ENCODE results near the gene NVL.

The NVL gene

DNA sequence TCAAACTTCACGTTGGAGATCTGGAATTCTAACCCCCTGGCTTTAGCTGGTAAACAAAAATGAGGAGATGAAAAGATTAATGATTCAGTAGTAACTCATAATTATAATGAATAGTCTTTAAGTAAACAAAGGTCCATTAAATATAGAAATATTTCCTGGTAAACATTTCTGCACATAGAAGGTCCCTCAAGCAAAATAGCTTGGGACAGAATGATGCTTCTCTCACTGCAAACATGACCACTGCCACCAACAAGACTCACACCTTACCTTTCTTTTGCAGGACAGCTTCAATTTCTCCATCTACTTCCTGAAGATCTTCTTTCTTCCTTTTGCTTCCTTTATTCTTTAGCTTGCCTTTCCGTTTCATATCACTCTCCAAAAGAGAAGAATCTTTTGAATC lies 25.2 kb downstream of the NVL start:
- H2AK5ac ChIP-seq (ENCODE audit: low read depth, low read length), result no peak overlapping the region
- H3K27ac ChIP-seq (replicated peaks; ENCODE audit: low read length), result no peak overlapping the region
- H4K91ac ChIP-seq (ENCODE audit: low read depth, low read length, poor library complexity), result no peak overlapping the region
- no peak overlapping the region for H2BK5ac ChIP-seq (ENCODE audit: low read length)
- H3K36me3 ChIP-seq (replicated peaks in 1 of 2; ENCODE audit: control insufficient read depth in 2 of 2, insufficient read depth in 2 of 2, low read length in 2 of 2), result peaks cover 17 to 93% of the 10 kb centered on the region in 2 donors
- no peak overlapping the region for H2BK15ac ChIP-seq (ENCODE audit: low read length)
- H3K4me3 ChIP-seq (ENCODE audit: low read length in 2 of 2), result no peak overlapping the region
- no peak overlapping the region for H3K14ac ChIP-seq (ENCODE audit: low read length)
- H2AFZ ChIP-seq (ENCODE audit: low read length), result no peak overlapping the region
- H4K8ac ChIP-seq (ENCODE audit: low read depth, low read length), result no peak overlapping the region
- H3K27me3 ChIP-seq (ENCODE audit: control insufficient read depth in 3 of 3, insufficient read depth in 3 of 3, low read depth in 1 of 3, low read length in 3 of 3), result no peaks in the 10 kb centered on the region
- H3K9me3 ChIP-seq (replicated peaks in 1 of 2; ENCODE audit: control insufficient read depth in 2 of 2, insufficient read depth in 1 of 2, low read depth in 1 of 2, low read length in 2 of 2), result no peaks in the 10 kb centered on the region
- WGBS, 2 donors (ENCODE audit: extremely low coverage in 2 of 2, insufficient read length in 2 of 2, insufficient replicate concordance in 1 of 2), result no CpG with 5 or more reads among the region's 2 CpGs
- no peaks in the 10 kb centered on the region for H3K79me1 ChIP-seq (ENCODE audit: low read depth, low read length)
- no peak overlapping the region for H3K23ac ChIP-seq (ENCODE audit: low read depth, low read length, poor library complexity)
- no peaks in the 10 kb centered on the region for H3K4me1 ChIP-seq (ENCODE audit: control insufficient read depth in 2 of 2, insufficient read depth in 1 of 2, low read depth in 1 of 2, low read length in 2 of 2)
- no peak overlapping the region for H3K9ac ChIP-seq (ENCODE audit: low read depth, low read length, poor library complexity)
- no peak overlapping the region for H2BK120ac ChIP-seq (ENCODE audit: low read depth, low read length)
- H2BK12ac ChIP-seq (ENCODE audit: low read length), result no peak overlapping the region
- no peak for DNase-seq (ENCODE audit: low spot score)
- H3K4me2 ChIP-seq (ENCODE audit: insufficient read depth, low read length, poor library complexity, severe bottlenecking), result no peak overlapping the region
- no peak overlapping the region for H3K18ac ChIP-seq (ENCODE audit: low read length)
- no peak overlapping the region for H3K4ac ChIP-seq (ENCODE audit: low read length)

DNA sequence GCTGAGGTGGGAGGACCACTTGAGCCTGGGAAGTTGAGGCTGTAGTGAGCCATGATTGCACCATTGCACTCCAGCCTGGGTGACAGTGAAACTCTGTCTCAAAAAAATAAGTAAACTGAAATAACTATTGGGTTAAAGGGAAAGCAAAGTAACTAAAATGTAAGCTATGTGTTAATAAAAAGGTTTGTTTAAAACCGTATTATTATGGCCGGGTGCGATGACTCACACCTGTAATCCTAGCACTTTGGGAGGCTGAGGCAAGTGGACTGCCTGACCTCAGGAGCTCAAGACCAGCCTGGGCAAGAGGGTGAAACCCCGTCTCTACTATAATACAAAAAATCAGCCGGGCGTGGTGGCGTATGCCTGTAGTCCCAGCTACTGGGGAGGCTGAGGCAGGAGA lies 27.0 kb downstream of the NVL start:
- no peaks in the 10 kb centered on the region for H3K79me1 ChIP-seq (ENCODE audit: low read depth, low read length)
- H3K36me3 ChIP-seq (replicated peaks in 1 of 2; ENCODE audit: control insufficient read depth in 2 of 2, insufficient read depth in 2 of 2, low read length in 2 of 2), result peaks cover 24 to 98% of the 10 kb centered on the region in 2 donors
- H3K4me3 ChIP-seq (ENCODE audit: low read length in 2 of 2), result no peak overlapping the region
- no peak overlapping the region for H2BK15ac ChIP-seq (ENCODE audit: low read length)
- H3K9me3 ChIP-seq (replicated peaks in 1 of 2; ENCODE audit: control insufficient read depth in 2 of 2, insufficient read depth in 1 of 2, low read depth in 1 of 2, low read length in 2 of 2), result no peaks in the 10 kb centered on the region
- H4K8ac ChIP-seq (ENCODE audit: low read depth, low read length), result no peak overlapping the region
- no peak overlapping the region for H3K27ac ChIP-seq (replicated peaks; ENCODE audit: low read length)
- H3K4ac ChIP-seq (ENCODE audit: low read length), result no peak overlapping the region
- H2AK5ac ChIP-seq (ENCODE audit: low read depth, low read length), result no peak overlapping the region
- no peak overlapping the region for H3K18ac ChIP-seq (ENCODE audit: low read length)
- H3K4me2 ChIP-seq (ENCODE audit: insufficient read depth, low read length, poor library complexity, severe bottlenecking), result no peak overlapping the region
- H2BK12ac ChIP-seq (ENCODE audit: low read length), result no peak overlapping the region
- no peak overlapping the region for H4K91ac ChIP-seq (ENCODE audit: low read depth, low read length, poor library complexity)
- no peak overlapping the region for H2AFZ ChIP-seq (ENCODE audit: low read length)
- H2BK5ac ChIP-seq (ENCODE audit: low read length), result no peak overlapping the region
- H3K9ac ChIP-seq (ENCODE audit: low read depth, low read length, poor library complexity), result no peak overlapping the region
- WGBS, 2 donors (ENCODE audit: extremely low coverage in 2 of 2, insufficient read length in 2 of 2, insufficient replicate concordance in 1 of 2), result no CpG with 5 or more reads among the region's 7 CpGs
- no peak for DNase-seq (ENCODE audit: low spot score)
- no peaks in the 10 kb centered on the region for H3K27me3 ChIP-seq (ENCODE audit: control insufficient read depth in 3 of 3, insufficient read depth in 3 of 3, low read depth in 1 of 3, low read length in 3 of 3)
- H2BK120ac ChIP-seq (ENCODE audit: low read depth, low read length), result no peak overlapping the region
- no peak overlapping the region for H3K14ac ChIP-seq (ENCODE audit: low read length)
- H3K4me1 ChIP-seq (ENCODE audit: control insufficient read depth in 2 of 2, insufficient read depth in 1 of 2, low read depth in 1 of 2, low read length in 2 of 2), result no peaks in the 10 kb centered on the region
- no peak overlapping the region for H3K23ac ChIP-seq (ENCODE audit: low read depth, low read length, poor library complexity)

DNA sequence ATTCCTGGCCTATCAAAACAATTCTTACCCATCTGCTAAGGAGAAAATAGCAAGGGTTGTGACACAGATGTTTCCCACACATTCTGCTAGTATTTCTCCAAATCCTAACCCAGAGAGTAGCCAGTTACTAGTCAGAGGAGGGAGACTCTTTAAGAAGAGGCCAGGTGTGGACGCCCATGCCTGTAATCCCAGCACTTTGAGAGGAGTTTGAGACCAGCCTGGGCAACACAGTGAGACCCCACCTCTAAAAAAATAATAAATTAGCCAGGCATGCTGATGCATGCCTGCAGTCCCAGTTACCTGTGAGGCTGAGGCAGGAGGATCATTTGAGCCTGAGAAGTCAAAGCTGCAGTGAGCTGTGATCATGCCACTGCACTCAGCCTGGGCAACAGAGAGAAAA lies 28.6 kb downstream of the NVL start:
- Histone ChIP-seq H3K27ac (replicated peaks; ENCODE audit: low read length) (no peak overlapping the region), H2BK120ac (ENCODE audit: low read depth, low read length) (no peak overlapping the region), H2BK5ac (ENCODE audit: low read length) (no peak overlapping the region), H3K27me3 (ENCODE audit: control insufficient read depth in 3 of 3, insufficient read depth in 3 of 3, low read depth in 1 of 3, low read length in 3 of 3) (no peaks in the 10 kb centered on the region), H3K4ac (ENCODE audit: low read length) (no peak overlapping the region), H3K4me1 (ENCODE audit: control insufficient read depth in 2 of 2, insufficient read depth in 1 of 2, low read depth in 1 of 2, low read length in 2 of 2) (no peaks in the 10 kb centered on the region), H2AFZ (ENCODE audit: low read length) (no peak overlapping the region), H3K14ac (ENCODE audit: low read length) (no peak overlapping the region), H4K8ac (ENCODE audit: low read depth, low read length) (no peak overlapping the region), H2BK15ac (ENCODE audit: low read length) (no peak overlapping the region), H3K9ac (ENCODE audit: low read depth, low read length, poor library complexity) (no peak overlapping the region), H3K36me3 (replicated peaks in 1 of 2; ENCODE audit: control insufficient read depth in 2 of 2, insufficient read depth in 2 of 2, low read length in 2 of 2) (peaks cover 23 to 98% of the 10 kb centered on the region in 2 donors), H3K18ac (ENCODE audit: low read length) (no peak overlapping the region), H3K23ac (ENCODE audit: low read depth, low read length, poor library complexity) (no peak overlapping the region), H3K9me3 (replicated peaks in 1 of 2; ENCODE audit: control insufficient read depth in 2 of 2, insufficient read depth in 1 of 2, low read depth in 1 of 2, low read length in 2 of 2) (no peaks in the 10 kb centered on the region), H4K91ac (ENCODE audit: low read depth, low read length, poor library complexity) (no peak overlapping the region), H3K4me3 (ENCODE audit: low read length in 2 of 2) (no peak overlapping the region), H2BK12ac (ENCODE audit: low read length) (no peak overlapping the region), H2AK5ac (ENCODE audit: low read depth, low read length) (no peak overlapping the region), H3K79me1 (ENCODE audit: low read depth, low read length) (no peaks in the 10 kb centered on the region), H3K4me2 (ENCODE audit: insufficient read depth, low read length, poor library complexity, severe bottlenecking) (no peak overlapping the region)
- WGBS, 2 donors (ENCODE audit: extremely low coverage in 2 of 2, insufficient read length in 2 of 2, insufficient replicate concordance in 1 of 2), result no CpG with 5 or more reads among the region's 1 CpG
- DNase-seq (ENCODE audit: low spot score), result no peak

DNA sequence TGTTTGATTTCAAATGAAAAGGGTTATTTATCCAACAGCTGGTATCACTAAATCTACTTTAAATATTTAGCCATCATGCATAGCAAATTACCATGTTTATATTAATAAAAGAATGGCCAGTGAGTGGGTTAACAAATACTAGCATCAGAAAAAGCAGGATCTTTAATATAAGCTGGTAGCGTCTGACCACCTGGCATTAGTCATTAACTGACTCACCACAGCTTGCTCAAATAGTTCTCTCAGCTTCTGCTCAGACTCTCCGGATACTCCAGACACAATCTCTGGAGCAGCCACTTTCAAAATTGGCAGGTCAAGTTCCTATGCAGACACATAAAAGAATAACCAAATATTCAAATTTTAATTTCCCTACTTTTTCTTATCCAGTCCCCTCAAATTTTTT lies 29.6 kb downstream of the NVL start:
- Histone ChIP-seq H2BK15ac (ENCODE audit: low read length) (no peak overlapping the region), H4K91ac (ENCODE audit: low read depth, low read length, poor library complexity) (no peak overlapping the region), H3K4me3 (ENCODE audit: low read length in 2 of 2) (no peak overlapping the region), H2AK5ac (ENCODE audit: low read depth, low read length) (no peak overlapping the region), H3K27ac (replicated peaks; ENCODE audit: low read length) (no peak overlapping the region), H3K27me3 (ENCODE audit: control insufficient read depth in 3 of 3, insufficient read depth in 3 of 3, low read depth in 1 of 3, low read length in 3 of 3) (no peaks in the 10 kb centered on the region), H3K18ac (ENCODE audit: low read length) (no peak overlapping the region), H2BK120ac (ENCODE audit: low read depth, low read length) (no peak overlapping the region), H2BK12ac (ENCODE audit: low read length) (no peak overlapping the region), H2AFZ (ENCODE audit: low read length) (no peak overlapping the region), H3K23ac (ENCODE audit: low read depth, low read length, poor library complexity) (no peak overlapping the region), H3K9ac (ENCODE audit: low read depth, low read length, poor library complexity) (no peak overlapping the region), H3K79me1 (ENCODE audit: low read depth, low read length) (no peaks in the 10 kb centered on the region), H3K14ac (ENCODE audit: low read length) (no peak overlapping the region), H3K4ac (ENCODE audit: low read length) (no peak overlapping the region), H4K8ac (ENCODE audit: low read depth, low read length) (no peak overlapping the region), H3K4me1 (ENCODE audit: control insufficient read depth in 2 of 2, insufficient read depth in 1 of 2, low read depth in 1 of 2, low read length in 2 of 2) (no peaks in the 10 kb centered on the region), H3K9me3 (replicated peaks in 1 of 2; ENCODE audit: control insufficient read depth in 2 of 2, insufficient read depth in 1 of 2, low read depth in 1 of 2, low read length in 2 of 2) (no peaks in the 10 kb centered on the region), H3K36me3 (replicated peaks in 1 of 2; ENCODE audit: control insufficient read depth in 2 of 2, insufficient read depth in 2 of 2, low read length in 2 of 2) (peaks cover 21 to 99% of the 10 kb centered on the region in 2 donors), H2BK5ac (ENCODE audit: low read length) (no peak overlapping the region), H3K4me2 (ENCODE audit: insufficient read depth, low read length, poor library complexity, severe bottlenecking) (no peak overlapping the region)
- DNase-seq (ENCODE audit: low spot score), result no peak
- no CpG with 5 or more reads among the region's 2 CpGs for WGBS, 2 donors (ENCODE audit: extremely low coverage in 2 of 2, insufficient read length in 2 of 2, insufficient replicate concordance in 1 of 2)

Measured in neuronal stem cell (in vitro differentiated cells).